Retinal pigment epithelial cell (primary cell): Measurements from ENCODE around the gene PLA2G12B.
"Not testable (repeated sequence)": the region's sequence is repeated elsewhere in the genome, so short reads cannot be mapped to it uniquely, and the experiment has no call there.

Source experiments
- DNase-seq: peaks from one replicate; pipeline ENCODE4 v3.0.0-alpha.2; 2010; ENCODE audit warnings: low read depth
- H3K4me3 ChIP-seq: 2 replicates; pipeline ENCODE4 v1.5.1; 2011; ENCODE audit warnings: mild to moderate bottlenecking, low read length, control low read depth, moderate library complexity
- CTCF ChIP-seq: conservative IDR thresholded peaks from 2 replicates; pipeline ENCODE4 v1.5.1; 2011; ENCODE audit warnings: low read depth, low read length, control low read depth, inconsistent platforms

The PLA2G12B gene, protein sequence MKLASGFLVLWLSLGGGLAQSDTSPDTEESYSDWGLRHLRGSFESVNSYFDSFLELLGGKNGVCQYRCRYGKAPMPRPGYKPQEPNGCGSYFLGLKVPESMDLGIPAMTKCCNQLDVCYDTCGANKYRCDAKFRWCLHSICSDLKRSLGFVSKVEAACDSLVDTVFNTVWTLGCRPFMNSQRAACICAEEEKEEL

GRCh38 chr10:72954596-72955554 lies at the start of gene PLA2G12B:
PLA2G12B (minus strand) TSS chr10:72954806; CDS start chr10:72954685, 121 bp downstream.
- peak; percentile 12 for DNase-seq
- TF ChIP-seq CTCF = no peak
- no peak within 1 kb of the TSS for H3K4me3 ChIP-seq

GRCh38 chr10:73003822-73004221 lies 49.2 kb upstream of the PLA2G12B start:
- DNase-seq = no peak
- H3K4me3 ChIP-seq = no peak overlapping the region
- no peak for TF ChIP-seq CTCF

DNA sequence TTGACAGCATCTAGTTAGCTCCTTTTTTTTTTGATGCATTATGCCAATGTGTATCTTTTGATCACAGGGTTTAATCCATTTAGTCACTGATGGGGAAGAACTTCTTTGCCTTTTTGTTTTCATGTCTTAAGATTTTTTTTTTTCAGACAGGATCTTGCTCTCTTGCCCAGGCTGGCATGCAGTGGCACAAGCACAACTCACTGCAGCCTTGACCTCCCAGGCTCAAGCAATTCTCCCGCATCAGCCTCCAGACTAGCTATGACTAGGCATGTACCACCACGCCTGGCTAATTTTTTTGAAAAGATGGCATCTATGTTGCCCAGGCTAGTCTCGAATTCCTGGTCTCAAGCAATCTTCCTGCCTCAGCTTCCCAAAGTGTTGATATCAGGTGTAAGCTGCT lies 46.4 kb upstream of the PLA2G12B start:
- no peak for TF ChIP-seq CTCF
- H3K4me3 ChIP-seq = no peak overlapping the region
- no peak for DNase-seq

DNA sequence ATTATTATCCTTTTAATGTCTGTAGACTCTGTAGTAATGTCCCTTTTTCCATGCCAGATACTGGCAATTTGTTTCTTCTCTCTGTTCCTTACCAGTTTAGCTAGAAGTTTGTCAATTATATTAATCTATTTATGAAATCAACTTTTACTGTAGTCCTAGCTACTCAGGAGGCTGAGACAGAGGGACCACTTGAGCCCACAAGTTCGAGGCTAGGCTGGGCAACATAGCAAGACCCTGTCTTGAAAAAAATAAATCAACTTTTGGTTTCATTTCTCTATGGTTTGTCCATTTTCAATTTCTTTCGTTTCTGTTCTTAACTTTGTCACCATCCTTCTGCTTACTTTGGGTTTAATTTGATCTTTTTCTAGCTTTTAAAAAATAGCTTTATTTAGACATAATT lies 42.5 kb upstream of the PLA2G12B start:
- no peak for TF ChIP-seq CTCF
- DNase-seq = no peak
- H3K4me3 ChIP-seq = no peak overlapping the region

- DNase-seq, H3K4me3 ChIP-seq: not testable (repeated sequence)
These were observed 40.9 kb upstream of the PLA2G12B start for GRCh38 chr10:72995459-72995858.

GRCh38 chr10:72989771-72990170 lies 35.2 kb upstream of the PLA2G12B start:
- not testable (repeated sequence) for H3K4me3 ChIP-seq, DNase-seq

DNA sequence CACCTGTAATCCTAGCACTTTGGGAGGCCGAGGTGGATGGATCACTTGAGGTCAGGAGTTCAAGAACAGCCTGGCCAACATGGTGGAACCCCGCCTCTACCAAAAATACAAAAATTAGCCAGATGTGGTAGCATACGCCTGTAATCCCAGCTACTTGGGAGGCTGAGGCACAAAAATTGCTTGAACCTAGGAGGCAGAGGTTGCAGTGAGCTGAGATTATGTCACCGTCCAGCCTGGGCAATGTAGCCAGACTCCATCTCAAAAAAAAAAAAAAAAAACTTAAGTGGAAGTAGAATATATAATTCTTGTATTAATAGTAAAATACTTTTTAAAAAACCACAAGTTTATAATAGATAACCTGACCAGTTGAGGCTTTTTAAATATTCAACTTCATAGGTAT lies 30.0 kb upstream of the PLA2G12B start:
- DNase-seq, H3K4me3 ChIP-seq: not testable (repeated sequence)

DNA sequence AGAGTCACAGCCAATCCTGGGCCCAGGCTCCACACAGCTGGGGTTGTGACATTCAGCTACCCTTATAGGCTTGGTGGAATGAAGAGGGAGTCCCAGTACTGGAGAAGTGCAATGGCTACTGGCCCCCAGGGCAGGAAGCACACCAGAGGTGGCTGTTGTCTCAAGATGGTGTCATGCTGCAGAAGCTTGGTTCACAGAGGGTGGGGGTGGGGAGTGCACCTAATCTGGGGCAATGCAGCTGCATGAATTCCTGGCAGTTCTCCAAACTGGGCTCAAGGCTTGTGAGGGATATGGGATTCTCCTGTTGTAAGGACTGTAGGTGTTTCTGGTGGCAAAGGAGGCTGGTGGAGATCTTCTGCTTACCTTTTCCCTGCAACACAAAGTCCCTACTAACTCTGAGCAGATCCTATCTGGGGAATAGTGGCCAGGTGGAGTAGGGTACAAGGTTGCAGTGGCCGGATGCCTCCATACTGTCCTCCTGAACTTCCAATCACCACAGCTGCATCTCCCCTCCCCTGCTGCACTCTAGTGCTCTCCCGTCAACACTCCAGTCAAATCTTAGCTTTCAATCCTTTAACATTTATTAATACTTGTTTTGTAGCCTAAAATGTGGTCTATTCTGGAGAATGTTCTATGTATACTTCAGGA lies 27.4 kb upstream of the PLA2G12B start:
- DNase-seq = peak; percentile 1
- TF ChIP-seq CTCF = no peak
- no peak overlapping the region for H3K4me3 ChIP-seq
